HEK293 (cell line): Measurements from ENCODE around the gene TUNAR.
A peak's percentile ranks its signal among the peaks of the same experiment; 100 is the strongest.

Source experiments
- CTCF ChIA-PET: fragments of 350-600 bp; formaldehyde crosslinking; extraction: SDS; loops from one replicate; lab custom pipeline; 2021; ENCODE audit warnings: antibody characterized with exemption; lab: Yijun Ruan, JAX
- POLR2A ChIA-PET: fragments of 300-600 bp; formaldehyde crosslinking; extraction: SDS; loops from one replicate; lab custom pipeline; 2020; ENCODE audit warnings: antibody characterized with exemption, inconsistent platforms; lab: Yijun Ruan, JAX
- H3K27ac ChIP-seq: fragments of 200-500 bp; sonication (Bioruptor generic); 2 replicates; pipeline ENCODE4 v1.5.1; 2014; ENCODE audit warnings: low read depth, low read length, control low read depth, inconsistent platforms; ENCODE audit errors: extremely low read depth
- H3K36me3 ChIP-seq, 2 experiments: fragments of 200-500 bp in 1 of 2; sonication (Bioruptor generic) in 1 of 2; 1 replicate in 1 of 2; 2 replicates in 1 of 2; pipeline ENCODE4 v1.5.1; 2014 to 2017; ENCODE audit warnings: inconsistent platforms in 2 of 2, low read length in 2 of 2; ENCODE audit not compliant: control insufficient read depth in 2 of 2, insufficient read depth in 1 of 2
- H3K4me1 ChIP-seq: fragments of 200-500 bp; sonication (Bioruptor generic); 2 replicates; pipeline ENCODE4 v1.5.1; 2014; ENCODE audit warnings: mild to moderate bottlenecking, low read length, inconsistent platforms; ENCODE audit not compliant: control insufficient read depth, insufficient read depth
- H3K4me3 ChIP-seq: 2 replicates; pipeline ENCODE4 v1.5.1; 2011; ENCODE audit warnings: low read depth, mild to moderate bottlenecking, control low read depth, low read length, moderate library complexity
- H3K9me3 ChIP-seq: fragments of 200-500 bp; sonication (Bioruptor generic); 2 replicates; pipeline ENCODE4 v1.5.1; 2014; ENCODE audit warnings: low read depth, low read length, inconsistent platforms; ENCODE audit not compliant: control insufficient read depth, insufficient read depth
- GLI2 ChIP-seq: fragments of 450-650 bp; formaldehyde crosslinking; IDR thresholded peaks from 2 replicates; pipeline ENCODE4; 2017; ENCODE audit warnings: missing biosample characterization, missing genetic modification characterization, low read depth, borderline replicate concordance
- KLF10 ChIP-seq: fragments of 450-650 bp; IDR thresholded peaks from 2 replicates; pipeline ENCODE4 v1.5.1; 2018; ENCODE audit warnings: missing biosample characterization, mild to moderate bottlenecking, missing genetic modification characterization
- OVOL3 ChIP-seq: fragments of 450-650 bp; formaldehyde crosslinking; IDR thresholded peaks from 2 replicates; pipeline ENCODE4 v1.5.1; 2016; ENCODE audit warnings: missing biosample characterization, missing genetic modification characterization
- PRDM4 ChIP-seq: fragments of 450-650 bp; formaldehyde crosslinking; IDR thresholded peaks from 2 replicates; pipeline ENCODE4 v1.5.1; 2017; ENCODE audit warnings: missing biosample characterization, missing genetic modification characterization
- PRDM6 ChIP-seq: fragments of 450-650 bp; formaldehyde crosslinking; IDR thresholded peaks from 2 replicates; pipeline ENCODE4 v1.5.1; 2017; ENCODE audit warnings: missing biosample characterization, missing genetic modification characterization
- SCRT2 ChIP-seq: fragments of 450-650 bp; formaldehyde crosslinking; IDR thresholded peaks from 2 replicates; pipeline ENCODE4 v1.5.1; 2016; ENCODE audit warnings: missing biosample characterization, missing genetic modification characterization
- WT1 ChIP-seq: fragments of 450-650 bp; formaldehyde crosslinking; IDR thresholded peaks from 2 replicates; pipeline ENCODE4 v1.5.1; 2016; ENCODE audit warnings: missing biosample characterization, missing genetic modification characterization
- ZBTB1 ChIP-seq: fragments of 450-650 bp; formaldehyde crosslinking; IDR thresholded peaks from 2 replicates; pipeline ENCODE4 v1.5.1; 2016; ENCODE audit warnings: missing biosample characterization, missing genetic modification characterization
- ZBTB10 ChIP-seq: fragments of 450-650 bp; formaldehyde crosslinking; IDR thresholded peaks from 2 replicates; pipeline ENCODE4 v1.5.1; 2016; ENCODE audit warnings: missing biosample characterization, missing genetic modification characterization
- ZBTB17 ChIP-seq: fragments of 450-650 bp; formaldehyde crosslinking; IDR thresholded peaks from 2 replicates; pipeline ENCODE4 v1.5.1; 2016; ENCODE audit warnings: missing biosample characterization, missing genetic modification characterization
- ZBTB48 ChIP-seq: fragments of 450-650 bp; formaldehyde crosslinking; IDR thresholded peaks from 2 replicates; pipeline ENCODE4 v1.5.1; 2016; ENCODE audit warnings: missing biosample characterization, missing genetic modification characterization
- ZBTB49 ChIP-seq: fragments of 450-650 bp; formaldehyde crosslinking; IDR thresholded peaks from 2 replicates; pipeline ENCODE4 v1.5.1; 2016; ENCODE audit warnings: missing biosample characterization, missing genetic modification characterization, low read depth
- ZEB2 ChIP-seq: fragments of 450-650 bp; formaldehyde crosslinking; IDR thresholded peaks from 2 replicates; pipeline ENCODE4 v1.5.1; 2016; ENCODE audit warnings: missing biosample characterization, missing genetic modification characterization
- ZNF112 ChIP-seq: fragments of 450-650 bp; formaldehyde crosslinking; IDR thresholded peaks from 2 replicates; pipeline ENCODE4 v1.5.0; 2017; ENCODE audit warnings: missing biosample characterization, missing genetic modification characterization
- ZNF223 ChIP-seq: fragments of 450-650 bp; formaldehyde crosslinking; IDR thresholded peaks from 2 replicates; pipeline ENCODE4 v1.5.1; 2016; ENCODE audit warnings: missing biosample characterization, missing genetic modification characterization
- ZNF501 ChIP-seq: fragments of 450-650 bp; formaldehyde crosslinking; IDR thresholded peaks from 2 replicates; pipeline ENCODE4 v1.5.1; 2016; ENCODE audit warnings: missing biosample characterization, missing genetic modification characterization
- ZNF626 ChIP-seq: fragments of 450-650 bp; sonication (Bioruptor Pico); formaldehyde crosslinking; IDR thresholded peaks from 2 replicates; pipeline ENCODE4 v1.5.1; 2018; ENCODE audit warnings: missing biosample characterization, missing genetic modification characterization, inconsistent platforms
- ZNF645 ChIP-seq: fragments of 450-650 bp; formaldehyde crosslinking; IDR thresholded peaks from 2 replicates; pipeline ENCODE4; 2016; ENCODE audit warnings: missing biosample characterization, missing genetic modification characterization
- ZNF791 ChIP-seq: fragments of 450-650 bp; formaldehyde crosslinking; IDR thresholded peaks from 2 replicates; pipeline ENCODE4 v1.5.1; 2016; ENCODE audit warnings: missing biosample characterization, missing genetic modification characterization
- ZNF843 ChIP-seq: fragments of 450-650 bp; formaldehyde crosslinking; IDR thresholded peaks from 2 replicates; pipeline ENCODE4 v1.5.1; 2016; ENCODE audit warnings: missing biosample characterization, missing genetic modification characterization
- ZSCAN5A ChIP-seq: fragments of 450-650 bp; formaldehyde crosslinking; IDR thresholded peaks from 2 replicates; pipeline ENCODE4 v1.5.1; 2016; ENCODE audit warnings: missing biosample characterization, missing genetic modification characterization

The TUNAR gene

GRCh38 chr14:95889236-95889979, 12.8 kb downstream of the TUNAR start (continued):
- TF ChIP-seq ZNF501 (no peak), GLI2 (tag by site-specific recombination) (no peak), ZBTB10 (tag by site-specific recombination) (no peak), ZNF223 (tag by site-specific recombination) (no peak), ZBTB48 (no peak), ZNF645 (tag by site-specific recombination) (no peak), ZEB2 (no peak), ZNF843 (tag by site-specific recombination) (no peak)
- TF ChIP-seq, all 188 proteins: peak for 0

- H3K4me1 ChIP-seq, result no peaks in the 10 kb centered on the region
These were observed 15.1 kb downstream of the TUNAR start for GRCh38 chr14:95891742-95892141.

GRCh38 chr14:95892142-95892541, 15.5 kb downstream of the TUNAR start:
- no peak overlapping the region for H3K27ac ChIP-seq
- no peaks in the 10 kb centered on the region for H3K4me1 ChIP-seq
- no peaks in the 10 kb centered on the region for H3K9me3 ChIP-seq
- ChIA-PET CTCF (interaction anchor here (0.8 kb wide), 1 partner anchor 325 kb away, joined by 3 read pairs; no protein-coding TSS in a partner anchor), POLR2A (no interaction called here)
- no peak overlapping the region for H3K4me3 ChIP-seq
- no peaks in the 10 kb centered on the region for H3K36me3 ChIP-seq
- TF ChIP-seq ZBTB1 (tag by site-specific recombination) (no peak), PRDM4 (tag by site-specific recombination) (no peak), ZNF791 (tag by site-specific recombination) (no peak), WT1 (tag by site-specific recombination) (no peak), KLF10 (tag by site-specific recombination) (no peak), ZNF112 (tag by site-specific recombination) (no peak), ZSCAN5A (no peak), PRDM6 (tag by site-specific recombination) (no peak), ZBTB49 (tag by site-specific recombination) (no peak), ZNF843 (tag by site-specific recombination) (no peak)

More at GRCh38 chr14:95891742-95892141, 15.1 kb downstream of the TUNAR start:
- POLR2A ChIA-PET, result no interaction called here
- TF ChIP-seq SCRT2 (tag by site-specific recombination), result peak; percentile 40; the same call in 1 of the 2 replicates
- TF ChIP-seq ZNF626 (tag by site-specific recombination), result no peak
- no peak for TF ChIP-seq OVOL3 (tag by site-specific recombination)
- TF ChIP-seq ZBTB17 (tag by site-specific recombination), result peak; percentile 51; the same call in 1 of the 2 replicates
- Histone ChIP-seq H3K36me3 (no peaks in the 10 kb centered on the region), H3K27ac (no peak overlapping the region), H3K4me3 (no peak overlapping the region), H3K9me3 (no peaks in the 10 kb centered on the region)
- CTCF ChIA-PET, result interaction anchor here (0.6 kb wide), 1 partner anchor 104 kb away, joined by 3 read pairs; no protein-coding TSS in a partner anchor
